HepG2 (cell line): ENCODE data around the gene C6orf136.

Experiments
- BHLHE40 ChIP-seq: IDR thresholded peaks from 2 replicates; pipeline ENCODE4 v1.6.1; 2011; ENCODE audit warnings: low read length, improper control_type of control experiment
- MAX ChIP-seq: IDR thresholded peaks from 2 replicates; pipeline ENCODE4 v1.6.1; 2012; ENCODE audit warnings: inconsistent platforms
- NFE2 ChIP-seq: sonication (generic); formaldehyde crosslinking; IDR thresholded peaks from 2 replicates; pipeline ENCODE4 v1.4.0; 2020; ENCODE audit warnings: missing genetic modification reagents
- POLR2AphosphoS5 ChIP-seq: IDR thresholded peaks from 2 replicates; pipeline ENCODE4 v1.6.1; 2012; ENCODE audit warnings: low read depth, low read length
- ZBTB7A ChIP-seq: sonication (generic); formaldehyde crosslinking; IDR thresholded peaks from 2 replicates; pipeline ENCODE4 v1.8.0; 2022; ENCODE audit warnings: mild to moderate bottlenecking, missing genetic modification reagents
- ZFP36 ChIP-seq: fragments of 150-350 bp; IDR thresholded peaks from 2 replicates; pipeline ENCODE4 v1.6.1; 2018; ENCODE audit warnings: borderline replicate concordance, low read length, low read depth; ENCODE audit not compliant: partially characterized antibody

GRCh38 chr6:30612687-30613248 is 34.2 kb upstream of the C6orf136 start:
- TF ChIP-seq MAX: no peak
- no peak for TF ChIP-seq ZBTB7A (CRISPR knock-in tag)
- no peak for TF ChIP-seq BHLHE40
- TF ChIP-seq POLR2AphosphoS5: peak; percentile 14; the same call in 1 of the 2 replicates
- TF ChIP-seq ZFP36: no peak
- TF ChIP-seq NFE2: no peak
